ENCODE results near the gene FNDC5. TPM values are rescaled to one million over a fixed set of nuclear protein-coding genes. Genes with fewer than 3 reads are reported as not detected.

Gene FNDC5
- total and polyA plus RNA-seq, 9 of the 15 experiments (the other 6 are each of a cell fraction or from before 2014, with no cell fraction given) = 0.06 to 2.1 (median 0.22) TPM

DNA sequence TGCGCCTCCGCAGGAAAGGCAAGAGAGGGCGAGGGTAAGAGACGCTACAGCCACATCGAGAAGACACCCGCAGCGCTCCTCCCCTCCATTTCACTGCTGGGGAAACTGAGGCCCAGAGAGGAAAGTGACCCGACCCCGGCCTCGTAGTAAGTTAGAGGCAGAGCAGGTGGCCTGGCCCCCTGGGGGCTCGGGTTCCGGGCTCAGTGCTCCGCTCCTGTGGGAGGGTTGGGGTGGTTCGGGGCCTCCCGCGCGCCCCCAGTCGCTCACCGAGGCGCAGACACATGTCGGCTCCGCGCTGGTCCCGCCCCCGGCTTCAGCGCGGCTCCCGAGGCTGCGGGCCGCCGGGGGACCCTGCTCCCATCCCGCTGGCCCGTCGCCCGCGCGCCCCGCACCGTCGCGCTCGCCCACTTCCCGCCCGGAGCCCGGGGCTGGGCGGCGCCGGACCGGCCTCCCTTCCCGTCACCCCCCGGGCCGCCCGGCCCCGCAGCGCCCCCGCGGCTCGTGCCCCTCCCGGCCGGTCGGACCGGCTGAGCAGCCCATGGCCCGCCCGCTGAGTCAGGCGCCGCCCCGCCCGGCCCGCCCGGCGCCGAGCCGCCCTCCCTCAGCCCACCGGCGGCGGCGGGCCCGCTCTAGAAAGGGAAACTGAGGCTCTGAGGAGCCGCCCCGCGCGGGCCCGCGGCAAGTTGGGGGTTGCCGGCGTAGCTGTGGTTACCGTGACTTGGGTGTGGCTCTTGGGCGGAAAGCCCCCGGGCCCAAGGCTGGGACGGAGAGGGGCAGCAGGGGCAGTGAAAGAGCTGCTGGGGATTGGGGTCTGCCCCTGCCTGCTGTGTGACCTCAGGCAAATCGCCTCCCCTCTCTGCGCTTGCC, 30.5 kb upstream of the FNDC5 start, which contains the start of gene TMEM54 (continued):
- no peak for TF ChIP-seq MBD1 (CRISPR knock-in tag; IDR thresholded peaks at IDR 0.05)
- TF ChIP-seq XRCC5 (IDR thresholded peaks at IDR 0.05; ENCODE audit: low read depth, low read length) = no peak
- TF ChIP-seq TGIF2 (CRISPR knock-in tag; IDR thresholded peaks at IDR 0.05) = no peak
- peak; percentile 54 for TF ChIP-seq RBBP5 (IDR thresholded peaks at IDR 0.05; ENCODE audit: borderline replicate concordance, insufficient read depth, low read length, poor library complexity, severe bottlenecking)
- no peak for TF ChIP-seq ZSCAN29 (IDR thresholded peaks at IDR 0.05)
- TF ChIP-seq VEZF1 (CRISPR knock-in tag; IDR thresholded peaks at IDR 0.05) = peak; percentile 84
- peak; percentile 67; the same call in 1 of the 2 replicates for TF ChIP-seq ZBTB7A (IDR thresholded peaks at IDR 0.05; ENCODE audit: borderline replicate concordance, control insufficient read depth, low read depth, low read length)
- 0 out of 2 replicates have a peak, but pooled peaks have one; percentile 18 for TF ChIP-seq ATF2 (CRISPR knock-in tag; IDR thresholded peaks at IDR 0.05)
- TF ChIP-seq POLR2G (IDR thresholded peaks at IDR 0.05; ENCODE audit: low read depth, low read length) = peak; percentile 65
- TF ChIP-seq E2F6 (IDR thresholded peaks at IDR 0.05; ENCODE audit: borderline replicate concordance in 1 of 2, extremely low read depth in 1 of 2, insufficient read depth in 1 of 2, insufficient read length in 1 of 2, low read depth in 1 of 2, low read length in 1 of 2, poor library complexity in 1 of 2, severe bottlenecking in 1 of 2) = peak; percentile 81 to 94
- TF ChIP-seq MYNN (IDR thresholded peaks at IDR 0.05) = no peak
- TF ChIP-seq MYNN (CRISPR knock-in tag; IDR thresholded peaks at IDR 0.05) = no peak
- TF ChIP-seq ETV1 (tag; conservative IDR thresholded peaks at IDR 0.05; ENCODE audit: low read depth) = no peak
- TF ChIP-seq ZFP91 (CRISPR knock-in tag; IDR thresholded peaks at IDR 0.05) = no peak
- peak; percentile 88 for TF ChIP-seq RB1 (IDR thresholded peaks at IDR 0.05; ENCODE audit: low read depth)
- TF ChIP-seq, protein P1, sequence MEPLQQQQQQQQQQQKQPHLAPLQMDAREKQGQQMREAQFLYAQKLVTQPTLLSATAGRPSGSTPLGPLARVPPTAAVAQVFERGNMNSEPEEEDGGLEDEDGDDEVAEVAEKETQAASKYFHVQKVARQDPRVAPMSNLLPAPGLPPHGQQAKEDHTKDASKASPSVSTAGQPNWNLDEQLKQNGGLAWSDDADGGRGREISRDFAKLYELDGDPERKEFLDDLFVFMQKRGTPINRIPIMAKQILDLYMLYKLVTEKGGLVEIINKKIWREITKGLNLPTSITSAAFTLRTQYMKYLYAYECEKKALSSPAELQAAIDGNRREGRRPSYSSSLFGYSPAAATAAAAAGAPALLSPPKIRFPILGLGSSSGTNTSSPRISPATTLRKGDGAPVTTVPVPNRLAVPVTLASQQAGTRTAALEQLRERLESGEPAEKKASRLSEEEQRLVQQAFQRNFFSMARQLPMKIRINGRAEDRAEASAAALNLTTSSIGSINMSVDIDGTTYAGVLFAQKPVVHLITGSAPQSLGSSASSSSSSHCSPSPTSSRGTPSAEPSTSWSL (CRISPR knock-in tag; IDR thresholded peaks at IDR 0.05; ENCODE audit: borderline replicate concordance) = no peak
- TF ChIP-seq HDAC2 (IDR thresholded peaks at IDR 0.05) = peak; percentile 18; the same call in 1 of the 2 replicates

Measured in K562 (cell line).